ENCODE data around the gene SGTB.
A peak's percentile ranks its signal among the peaks of the same experiment; 100 is the strongest.

DNA sequence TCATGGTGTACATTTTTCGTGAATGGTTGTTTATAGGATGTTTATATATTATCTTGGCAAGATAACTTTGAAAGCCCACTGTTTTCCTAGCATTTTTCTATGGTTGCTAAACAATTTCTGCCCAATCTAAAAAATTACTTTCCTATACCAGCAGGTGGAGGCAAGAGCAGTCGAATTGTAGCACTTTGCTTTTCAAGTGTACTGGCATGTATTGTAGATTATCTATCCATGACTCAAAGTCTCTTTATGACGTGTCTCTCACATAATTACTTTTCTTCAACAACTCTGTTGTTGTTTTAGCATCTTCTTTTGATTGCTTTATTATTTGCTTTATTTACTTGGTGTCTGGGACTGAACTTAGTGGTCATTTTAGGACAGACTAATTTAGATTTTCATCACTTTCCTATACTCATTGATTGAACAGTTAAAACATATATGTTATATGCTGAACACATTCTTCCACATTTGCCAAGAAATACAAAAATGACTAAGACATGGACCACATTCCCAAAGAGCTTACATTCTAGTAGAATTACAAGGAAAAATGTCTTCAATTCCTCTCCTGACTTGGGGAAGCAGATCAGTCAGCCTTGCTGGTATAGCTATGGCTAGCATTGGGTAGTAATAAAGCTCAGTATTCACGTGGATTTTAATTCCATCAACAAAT is 20.8 kb upstream of the SGTB start:
- no peak for TF ChIP-seq POLR2A (IDR thresholded peaks at IDR 0.05)
- TF ChIP-seq, protein P1, sequence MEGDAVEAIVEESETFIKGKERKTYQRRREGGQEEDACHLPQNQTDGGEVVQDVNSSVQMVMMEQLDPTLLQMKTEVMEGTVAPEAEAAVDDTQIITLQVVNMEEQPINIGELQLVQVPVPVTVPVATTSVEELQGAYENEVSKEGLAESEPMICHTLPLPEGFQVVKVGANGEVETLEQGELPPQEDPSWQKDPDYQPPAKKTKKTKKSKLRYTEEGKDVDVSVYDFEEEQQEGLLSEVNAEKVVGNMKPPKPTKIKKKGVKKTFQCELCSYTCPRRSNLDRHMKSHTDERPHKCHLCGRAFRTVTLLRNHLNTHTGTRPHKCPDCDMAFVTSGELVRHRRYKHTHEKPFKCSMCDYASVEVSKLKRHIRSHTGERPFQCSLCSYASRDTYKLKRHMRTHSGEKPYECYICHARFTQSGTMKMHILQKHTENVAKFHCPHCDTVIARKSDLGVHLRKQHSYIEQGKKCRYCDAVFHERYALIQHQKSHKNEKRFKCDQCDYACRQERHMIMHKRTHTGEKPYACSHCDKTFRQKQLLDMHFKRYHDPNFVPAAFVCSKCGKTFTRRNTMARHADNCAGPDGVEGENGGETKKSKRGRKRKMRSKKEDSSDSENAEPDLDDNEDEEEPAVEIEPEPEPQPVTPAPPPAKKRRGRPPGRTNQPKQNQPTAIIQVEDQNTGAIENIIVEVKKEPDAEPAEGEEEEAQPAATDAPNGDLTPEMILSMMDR (IDR thresholded peaks at IDR 0.05 in 4 of 5, conservative IDR thresholded peaks at IDR 0.05 in 1 of 5): peak in 3 of 5 experiments; percentile 29 to 43 (median 30)
